ENCODE measurements around the gene C1orf53. TPM values are rescaled to one million over a fixed set of nuclear protein-coding genes. Genes with fewer than 3 reads are reported as not detected.

C1orf53 gene
- total and polyA plus RNA-seq, 2 experiments from 2014 or later: 2.7 to 3.8 TPM

DNA sequence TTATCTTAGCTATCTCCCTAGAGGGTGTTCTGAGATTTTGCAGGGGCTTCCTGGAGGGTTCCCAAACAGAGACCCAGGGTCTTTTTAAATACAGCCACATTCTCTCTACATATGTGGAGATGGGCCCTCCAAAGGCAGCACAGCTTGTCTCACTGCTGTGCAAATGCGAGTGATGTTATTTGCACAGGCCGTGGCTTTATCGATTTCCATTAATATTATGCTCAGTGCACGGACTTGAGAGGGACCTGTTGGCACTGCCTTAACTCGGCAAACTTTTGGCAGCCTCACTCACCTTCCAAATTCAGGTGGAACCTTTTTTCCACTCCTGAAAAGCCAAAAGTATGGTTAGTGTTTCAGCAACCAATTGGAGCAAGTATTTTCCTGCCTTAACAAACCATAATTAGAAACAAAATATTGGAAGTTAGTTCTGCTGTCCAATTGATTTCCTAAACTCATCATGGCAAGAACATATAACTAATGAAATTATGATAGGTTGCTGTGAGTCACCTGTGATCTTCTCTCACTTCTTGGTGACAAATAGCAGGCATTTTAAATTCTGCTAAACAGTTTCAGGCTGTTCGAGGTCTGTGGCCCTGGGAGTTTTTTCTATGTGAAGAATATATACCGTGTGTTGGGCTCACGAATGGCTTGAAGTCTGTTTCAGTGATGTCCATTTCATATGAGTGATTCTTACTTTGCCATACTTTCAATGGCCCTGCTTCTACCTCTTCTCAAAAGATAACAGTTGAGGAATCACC is 25.7 kb downstream of the C1orf53 start (continued):
- TF ChIP-seq, protein P1, sequence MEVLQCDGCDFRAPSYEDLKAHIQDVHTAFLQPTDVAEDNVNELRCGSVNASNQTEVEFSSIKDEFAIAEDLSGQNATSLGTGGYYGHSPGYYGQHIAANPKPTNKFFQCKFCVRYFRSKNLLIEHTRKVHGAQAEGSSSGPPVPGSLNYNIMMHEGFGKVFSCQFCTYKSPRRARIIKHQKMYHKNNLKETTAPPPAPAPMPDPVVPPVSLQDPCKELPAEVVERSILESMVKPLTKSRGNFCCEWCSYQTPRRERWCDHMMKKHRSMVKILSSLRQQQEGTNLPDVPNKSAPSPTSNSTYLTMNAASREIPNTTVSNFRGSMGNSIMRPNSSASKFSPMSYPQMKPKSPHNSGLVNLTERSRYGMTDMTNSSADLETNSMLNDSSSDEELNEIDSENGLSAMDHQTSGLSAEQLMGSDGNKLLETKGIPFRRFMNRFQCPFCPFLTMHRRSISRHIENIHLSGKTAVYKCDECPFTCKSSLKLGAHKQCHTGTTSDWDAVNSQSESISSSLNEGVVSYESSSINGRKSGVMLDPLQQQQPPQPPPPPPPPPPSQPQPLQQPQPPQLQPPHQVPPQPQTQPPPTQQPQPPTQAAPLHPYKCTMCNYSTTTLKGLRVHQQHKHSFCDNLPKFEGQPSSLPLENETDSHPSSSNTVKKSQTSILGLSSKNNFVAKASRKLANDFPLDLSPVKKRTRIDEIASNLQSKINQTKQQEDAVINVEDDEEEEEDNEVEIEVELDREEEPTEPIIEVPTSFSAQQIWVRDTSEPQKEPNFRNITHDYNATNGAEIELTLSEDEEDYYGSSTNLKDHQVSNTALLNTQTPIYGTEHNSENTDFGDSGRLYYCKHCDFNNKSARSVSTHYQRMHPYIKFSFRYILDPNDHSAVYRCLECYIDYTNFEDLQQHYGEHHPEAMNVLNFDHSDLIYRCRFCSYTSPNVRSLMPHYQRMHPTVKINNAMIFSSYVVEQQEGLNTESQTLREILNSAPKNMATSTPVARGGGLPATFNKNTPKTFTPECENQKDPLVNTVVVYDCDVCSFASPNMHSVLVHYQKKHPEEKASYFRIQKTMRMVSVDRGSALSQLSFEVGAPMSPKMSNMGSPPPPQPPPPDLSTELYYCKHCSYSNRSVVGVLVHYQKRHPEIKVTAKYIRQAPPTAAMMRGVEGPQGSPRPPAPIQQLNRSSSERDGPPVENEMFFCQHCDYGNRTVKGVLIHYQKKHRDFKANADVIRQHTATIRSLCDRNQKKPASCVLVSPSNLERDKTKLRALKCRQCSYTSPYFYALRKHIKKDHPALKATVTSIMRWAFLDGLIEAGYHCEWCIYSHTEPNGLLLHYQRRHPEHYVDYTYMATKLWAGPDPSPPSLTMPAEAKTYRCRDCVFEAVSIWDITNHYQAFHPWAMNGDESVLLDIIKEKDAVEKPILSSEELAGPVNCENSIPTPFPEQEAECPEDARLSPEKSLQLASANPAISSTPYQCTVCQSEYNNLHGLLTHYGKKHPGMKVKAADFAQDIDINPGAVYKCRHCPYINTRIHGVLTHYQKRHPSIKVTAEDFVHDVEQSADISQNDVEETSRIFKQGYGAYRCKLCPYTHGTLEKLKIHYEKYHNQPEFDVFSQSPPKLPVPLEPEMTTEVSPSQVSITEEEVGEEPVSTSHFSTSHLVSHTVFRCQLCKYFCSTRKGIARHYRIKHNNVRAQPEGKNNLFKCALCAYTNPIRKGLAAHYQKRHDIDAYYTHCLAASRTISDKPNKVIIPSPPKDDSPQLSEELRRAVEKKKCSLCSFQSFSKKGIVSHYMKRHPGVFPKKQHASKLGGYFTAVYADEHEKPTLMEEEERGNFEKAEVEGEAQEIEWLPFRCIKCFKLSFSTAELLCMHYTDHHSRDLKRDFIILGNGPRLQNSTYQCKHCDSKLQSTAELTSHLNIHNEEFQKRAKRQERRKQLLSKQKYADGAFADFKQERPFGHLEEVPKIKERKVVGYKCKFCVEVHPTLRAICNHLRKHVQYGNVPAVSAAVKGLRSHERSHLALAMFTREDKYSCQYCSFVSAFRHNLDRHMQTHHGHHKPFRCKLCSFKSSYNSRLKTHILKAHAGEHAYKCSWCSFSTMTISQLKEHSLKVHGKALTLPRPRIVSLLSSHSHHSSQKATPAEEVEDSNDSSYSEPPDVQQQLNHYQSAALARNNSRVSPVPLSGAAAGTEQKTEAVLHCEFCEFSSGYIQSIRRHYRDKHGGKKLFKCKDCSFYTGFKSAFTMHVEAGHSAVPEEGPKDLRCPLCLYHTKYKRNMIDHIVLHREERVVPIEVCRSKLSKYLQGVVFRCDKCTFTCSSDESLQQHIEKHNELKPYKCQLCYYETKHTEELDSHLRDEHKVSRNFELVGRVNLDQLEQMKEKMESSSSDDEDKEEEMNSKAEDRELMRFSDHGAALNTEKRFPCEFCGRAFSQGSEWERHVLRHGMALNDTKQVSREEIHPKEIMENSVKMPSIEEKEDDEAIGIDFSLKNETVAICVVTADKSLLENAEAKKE (CRISPR knock-in tag; IDR thresholded peaks at IDR 0.05): no peak
- TF ChIP-seq, protein P2, sequence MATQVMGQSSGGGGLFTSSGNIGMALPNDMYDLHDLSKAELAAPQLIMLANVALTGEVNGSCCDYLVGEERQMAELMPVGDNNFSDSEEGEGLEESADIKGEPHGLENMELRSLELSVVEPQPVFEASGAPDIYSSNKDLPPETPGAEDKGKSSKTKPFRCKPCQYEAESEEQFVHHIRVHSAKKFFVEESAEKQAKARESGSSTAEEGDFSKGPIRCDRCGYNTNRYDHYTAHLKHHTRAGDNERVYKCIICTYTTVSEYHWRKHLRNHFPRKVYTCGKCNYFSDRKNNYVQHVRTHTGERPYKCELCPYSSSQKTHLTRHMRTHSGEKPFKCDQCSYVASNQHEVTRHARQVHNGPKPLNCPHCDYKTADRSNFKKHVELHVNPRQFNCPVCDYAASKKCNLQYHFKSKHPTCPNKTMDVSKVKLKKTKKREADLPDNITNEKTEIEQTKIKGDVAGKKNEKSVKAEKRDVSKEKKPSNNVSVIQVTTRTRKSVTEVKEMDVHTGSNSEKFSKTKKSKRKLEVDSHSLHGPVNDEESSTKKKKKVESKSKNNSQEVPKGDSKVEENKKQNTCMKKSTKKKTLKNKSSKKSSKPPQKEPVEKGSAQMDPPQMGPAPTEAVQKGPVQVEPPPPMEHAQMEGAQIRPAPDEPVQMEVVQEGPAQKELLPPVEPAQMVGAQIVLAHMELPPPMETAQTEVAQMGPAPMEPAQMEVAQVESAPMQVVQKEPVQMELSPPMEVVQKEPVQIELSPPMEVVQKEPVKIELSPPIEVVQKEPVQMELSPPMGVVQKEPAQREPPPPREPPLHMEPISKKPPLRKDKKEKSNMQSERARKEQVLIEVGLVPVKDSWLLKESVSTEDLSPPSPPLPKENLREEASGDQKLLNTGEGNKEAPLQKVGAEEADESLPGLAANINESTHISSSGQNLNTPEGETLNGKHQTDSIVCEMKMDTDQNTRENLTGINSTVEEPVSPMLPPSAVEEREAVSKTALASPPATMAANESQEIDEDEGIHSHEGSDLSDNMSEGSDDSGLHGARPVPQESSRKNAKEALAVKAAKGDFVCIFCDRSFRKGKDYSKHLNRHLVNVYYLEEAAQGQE (IDR thresholded peaks at IDR 0.05; ENCODE audit: unreplicated experiment): no peak
- no peak for TF ChIP-seq STAT1 (IDR thresholded peaks at IDR 0.05; ENCODE audit: unreplicated experiment)

DNA sequence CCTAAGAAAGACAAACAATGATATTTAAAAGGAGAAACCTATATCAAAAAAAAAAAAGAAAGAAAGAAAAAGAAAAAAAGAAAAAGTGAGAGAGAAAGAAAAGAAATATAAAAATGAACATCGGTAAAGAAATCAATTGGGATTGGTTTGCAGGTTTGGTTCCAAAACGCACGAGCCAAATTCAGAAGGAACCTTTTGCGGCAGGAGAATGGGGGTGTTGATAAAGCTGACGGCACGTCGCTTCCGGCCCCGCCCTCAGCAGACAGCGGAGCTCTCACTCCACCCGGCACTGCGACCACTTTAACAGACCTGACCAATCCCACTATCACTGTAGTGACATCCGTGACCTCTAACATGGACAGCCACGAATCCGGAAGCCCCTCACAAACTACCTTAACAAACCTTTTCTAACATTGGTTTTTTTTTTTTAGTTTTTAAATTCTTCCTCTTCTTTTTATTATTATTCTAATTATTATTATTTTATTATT is 26.5 kb downstream of the C1orf53 start:
- H3K27me3 Mint-ChIP-seq (ENCODE audit: insufficient read depth, low read depth, poor library complexity): peaks cover 2% of the 10 kb centered on the region
- H3K36me3 Mint-ChIP-seq (ENCODE audit: low read depth): no peaks in the 10 kb centered on the region
- H3K27ac Mint-ChIP-seq: 0 out of 2 replicates have a peak overlapping the region, but pooled peaks have one; percentile 87
- Histone ChIP-seq H3K79me2 (replicated peaks; ENCODE audit: insufficient read depth) (no peaks in the 10 kb centered on the region), H3K4me3 (peak overlapping the region; percentile 46), H3K36me3 (ENCODE audit: insufficient read depth) (no peaks in the 10 kb centered on the region), H3K27me3 (ENCODE audit: insufficient read depth) (peaks cover 4% of the 10 kb centered on the region), H2AFZ (peak overlapping the region; percentile 50; the same call in 1 of the 2 replicates), H4K20me1 (replicated peaks; ENCODE audit: insufficient read depth) (no peaks in the 10 kb centered on the region), H3K4me1 (ENCODE audit: insufficient read depth) (0 out of 2 replicates have a peak, but pooled peaks cover 4% of the 10 kb centered on the region), H3K27ac (ENCODE audit: low read depth) (no peak overlapping the region), H3K9me2 (ENCODE audit: insufficient read depth) (no peaks in the 10 kb centered on the region), H3F3A (replicated peaks; ENCODE audit: low read depth) (no peaks in the 10 kb centered on the region), H3K4me2 (peak overlapping the region; percentile 75)
- H3K4me1 Mint-ChIP-seq: peaks cover 8% of the 10 kb centered on the region; the same call in 2 of the 3 replicates
- DNase-seq (ENCODE audit: low spot score) (peak; percentile 61), ATAC-seq (peak; percentile 76)
- H3K4me3 Mint-ChIP-seq: peak overlapping the region; percentile 76
- no peaks in the 10 kb centered on the region for H3K9me3 Mint-ChIP-seq
- TF ChIP-seq ETS1 (IDR thresholded peaks at IDR 0.05): no peak
- TF ChIP-seq EZH2phosphoT487 (IDR thresholded peaks at IDR 0.05; ENCODE audit: unreplicated experiment): no peak
- no peak for TF ChIP-seq POLR2AphosphoS5 (IDR thresholded peaks at IDR 0.05; ENCODE audit: low read depth)
- no peak; the same call in 1 of the 2 replicates for TF ChIP-seq CREB1 (CRISPR knock-in tag; IDR thresholded peaks at IDR 0.05; ENCODE audit: low read depth)
- TF ChIP-seq, protein P2 (IDR thresholded peaks at IDR 0.05; ENCODE audit: unreplicated experiment): no peak
- no peak for TF ChIP-seq ZNF331 (CRISPR knock-in tag; IDR thresholded peaks at IDR 0.05; ENCODE audit: low read depth)
- TF ChIP-seq JUNB (IDR thresholded peaks at IDR 0.05; ENCODE audit: unreplicated experiment): no peak
